ENCODE data around the gene ATP11A.

The ATP11A gene

DNA sequence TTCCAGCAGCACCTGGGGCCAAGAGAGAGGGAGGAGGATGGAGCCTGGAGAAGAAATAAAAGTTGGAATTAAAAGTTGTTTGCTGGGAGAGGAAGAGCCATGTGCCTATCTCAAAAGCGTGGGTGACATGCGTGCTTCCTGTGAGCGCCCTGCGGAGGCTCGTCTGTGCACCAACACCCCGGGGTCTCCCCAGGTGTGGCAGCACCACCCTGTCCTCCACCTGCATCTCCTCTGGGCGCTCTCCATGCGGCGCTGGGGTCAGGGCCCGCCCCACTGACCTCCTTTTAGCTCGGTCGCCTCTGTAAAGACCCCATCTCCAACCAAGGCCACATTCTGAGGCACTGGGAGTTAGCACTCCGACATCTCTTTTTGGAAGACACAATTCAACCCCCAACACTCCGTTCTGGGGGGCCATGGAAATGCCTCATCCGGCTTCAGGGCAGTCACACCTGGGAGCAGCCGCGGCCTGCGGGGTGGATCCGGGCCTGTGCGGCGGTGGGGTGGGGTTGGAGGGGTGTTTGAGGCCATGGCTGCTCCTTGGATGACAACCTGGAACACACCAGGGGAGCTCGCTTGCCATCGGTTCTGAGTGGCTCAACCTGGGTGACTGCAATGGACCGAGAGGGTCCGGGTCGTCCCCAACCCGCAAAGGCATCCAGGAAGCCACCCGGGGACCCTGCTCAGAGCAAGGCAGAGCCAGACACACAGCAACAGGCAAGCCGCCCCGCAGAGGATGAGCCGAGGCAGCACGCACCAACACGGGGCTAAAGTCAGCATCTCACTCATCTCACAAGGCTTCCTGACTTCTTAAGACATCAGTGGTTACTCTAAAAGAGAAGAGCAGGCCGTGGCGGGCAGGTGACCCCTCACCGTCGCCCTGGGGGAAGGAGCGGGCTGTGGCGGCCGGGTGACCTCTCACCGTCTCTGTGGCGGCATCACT is 199.8 kb downstream of the ATP11A start:
- no peak for DNase-seq (ENCODE audit: low read depth)
- H3K4me3 ChIP-seq (ENCODE audit: low read length) = no peak overlapping the region
- TF ChIP-seq, protein P1, sequence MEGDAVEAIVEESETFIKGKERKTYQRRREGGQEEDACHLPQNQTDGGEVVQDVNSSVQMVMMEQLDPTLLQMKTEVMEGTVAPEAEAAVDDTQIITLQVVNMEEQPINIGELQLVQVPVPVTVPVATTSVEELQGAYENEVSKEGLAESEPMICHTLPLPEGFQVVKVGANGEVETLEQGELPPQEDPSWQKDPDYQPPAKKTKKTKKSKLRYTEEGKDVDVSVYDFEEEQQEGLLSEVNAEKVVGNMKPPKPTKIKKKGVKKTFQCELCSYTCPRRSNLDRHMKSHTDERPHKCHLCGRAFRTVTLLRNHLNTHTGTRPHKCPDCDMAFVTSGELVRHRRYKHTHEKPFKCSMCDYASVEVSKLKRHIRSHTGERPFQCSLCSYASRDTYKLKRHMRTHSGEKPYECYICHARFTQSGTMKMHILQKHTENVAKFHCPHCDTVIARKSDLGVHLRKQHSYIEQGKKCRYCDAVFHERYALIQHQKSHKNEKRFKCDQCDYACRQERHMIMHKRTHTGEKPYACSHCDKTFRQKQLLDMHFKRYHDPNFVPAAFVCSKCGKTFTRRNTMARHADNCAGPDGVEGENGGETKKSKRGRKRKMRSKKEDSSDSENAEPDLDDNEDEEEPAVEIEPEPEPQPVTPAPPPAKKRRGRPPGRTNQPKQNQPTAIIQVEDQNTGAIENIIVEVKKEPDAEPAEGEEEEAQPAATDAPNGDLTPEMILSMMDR (conservative IDR thresholded peaks at IDR 0.05; ENCODE audit: low read depth, low read length) = no peak

DNA sequence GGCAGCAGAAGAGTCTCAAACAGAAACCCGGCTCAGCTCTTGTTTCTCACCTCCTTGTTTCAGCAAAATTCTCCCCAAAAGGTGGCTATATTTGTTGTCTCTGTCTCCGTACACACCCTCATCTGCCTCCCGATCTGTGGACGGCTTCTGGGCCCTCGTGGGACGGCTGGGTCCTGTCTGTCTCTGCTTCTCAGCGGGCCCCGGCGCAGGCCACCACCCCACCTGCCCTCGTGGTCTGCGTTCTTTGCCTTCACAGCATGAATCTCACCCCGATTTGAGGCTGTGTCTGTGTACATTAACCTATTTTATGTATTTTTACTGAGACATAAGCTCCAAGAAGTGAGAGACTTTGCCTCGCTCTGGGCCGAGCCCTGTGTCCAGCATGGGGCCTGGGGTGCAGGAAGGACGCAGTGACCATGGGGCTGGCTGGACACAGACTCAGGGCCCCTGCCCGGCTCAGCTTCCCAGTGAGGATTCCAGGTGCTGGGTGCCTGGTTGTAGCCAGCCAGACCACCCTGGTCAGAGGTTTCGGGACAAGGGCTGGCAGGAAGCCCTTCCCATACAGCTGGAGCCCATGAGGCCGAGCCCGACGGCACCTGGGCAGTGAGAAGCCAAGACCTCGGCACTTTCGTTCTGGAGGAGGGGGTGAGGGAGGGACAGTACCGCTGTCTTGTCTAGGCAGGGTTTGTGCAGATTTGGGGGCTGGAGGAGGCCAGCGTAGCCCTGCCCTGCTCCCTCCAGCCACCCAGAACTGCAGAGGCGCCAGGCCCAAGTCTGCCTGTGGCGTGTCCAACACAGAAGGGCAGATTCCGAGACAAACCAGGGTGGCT is 200.7 kb downstream of the ATP11A start:
- TF ChIP-seq, protein P1 (conservative IDR thresholded peaks at IDR 0.05; ENCODE audit: low read depth, low read length) = no peak
- no peak overlapping the region for H3K4me3 ChIP-seq (ENCODE audit: low read length)
- DNase-seq (ENCODE audit: low read depth) = no peak

- DNase-seq (ENCODE audit: low read depth) = no peak
- TF ChIP-seq, protein P1 (conservative IDR thresholded peaks at IDR 0.05; ENCODE audit: low read depth, low read length) = no peak
- H3K4me3 ChIP-seq (ENCODE audit: low read length) = no peak overlapping the region
Measured at GRCh38 chr13:112891477-112892401, 201.9 kb downstream of the ATP11A start.

GRCh38 chr13:112892426-112893206 is 202.8 kb downstream of the ATP11A start:
- DNase-seq (ENCODE audit: low read depth) = no peak
- TF ChIP-seq, protein P1 (conservative IDR thresholded peaks at IDR 0.05; ENCODE audit: low read depth, low read length) = no peak
- no peak overlapping the region for H3K4me3 ChIP-seq (ENCODE audit: low read length)

GRCh38 chr13:112893207-112893569 is 203.3 kb downstream of the ATP11A start:
- H3K4me3 ChIP-seq (ENCODE audit: low read length) = no peak overlapping the region
- TF ChIP-seq, protein P1 (conservative IDR thresholded peaks at IDR 0.05; ENCODE audit: low read depth, low read length) = no peak
- DNase-seq (ENCODE audit: low read depth) = no peak

All from retinal pigment epithelial cell (primary cell).